GM19035 (cell line): Measurements from ENCODE around the gene SPA17.

Source experiments
- ATAC-seq: cut with Tn5 transposase; IDR thresholded peaks from one replicate; pipeline ENCODE4 v1.9.1; 2021; ENCODE audit not compliant: unreplicated experiment

Gene SPA17

GRCh38 chr11:124661553-124661952 lies 12.2 kb upstream of the SPA17 start:
- no peak for ATAC-seq

GRCh38 chr11:124662106-124662505 lies 11.6 kb upstream of the SPA17 start:
- ATAC-seq: no peak

- ATAC-seq: no peak
These were observed 9.8 kb upstream of the SPA17 start for GRCh38 chr11:124663861-124664260.

- no peak for ATAC-seq
These were observed 6.1 kb upstream of the SPA17 start for GRCh38 chr11:124667601-124668000.

GRCh38 chr11:124669193-124669592 lies 4.5 kb upstream of the SPA17 start:
- no peak for ATAC-seq

GRCh38 chr11:124670732-124671131 lies 3.0 kb upstream of the SPA17 start:
- no peak for ATAC-seq

GRCh38 chr11:124672536-124673215 lies 1.0 kb upstream of the SPA17 start:
- no peak for ATAC-seq

- no peak for ATAC-seq
These were observed 439 bp downstream of the SPA17 start for GRCh38 chr11:124674168-124674517.

- ATAC-seq: no peak
These were observed 867 bp downstream of the SPA17 start for GRCh38 chr11:124674571-124674970.

GRCh38 chr11:124676386-124676785 lies 2.7 kb downstream of the SPA17 start:
- no peak for ATAC-seq

GRCh38 chr11:124678416-124678815 lies 4.7 kb downstream of the SPA17 start:
- ATAC-seq: no peak

- no peak for ATAC-seq
These were observed 7.7 kb downstream of the SPA17 start for GRCh38 chr11:124681421-124681820.

- no peak for ATAC-seq
These were observed 8.7 kb downstream of the SPA17 start for GRCh38 chr11:124682443-124682842.

- no peak for ATAC-seq
These were observed 19.4 kb downstream of the SPA17 start for GRCh38 chr11:124693142-124693541.

GRCh38 chr11:124699547-124699946 lies 25.8 kb downstream of the SPA17 start:
- ATAC-seq: no peak

- ATAC-seq: no peak
These were observed 26.3 kb downstream of the SPA17 start for GRCh38 chr11:124700028-124700427.

GRCh38 chr11:124707829-124708228 lies 34.1 kb downstream of the SPA17 start:
- ATAC-seq: no peak

- ATAC-seq: no peak
These were observed 38.7 kb downstream of the SPA17 start for GRCh38 chr11:124712392-124712791.

- no peak for ATAC-seq
These were observed 42.9 kb downstream of the SPA17 start for GRCh38 chr11:124716591-124716990.

- no peak for ATAC-seq
These were observed 43.7 kb downstream of the SPA17 start for GRCh38 chr11:124717421-124717785.

GRCh38 chr11:124717786-124718651 lies 44.3 kb downstream of the SPA17 start:
- no peak for ATAC-seq

GRCh38 chr11:124718801-124719200 lies 45.1 kb downstream of the SPA17 start:
- ATAC-seq: no peak

- no peak for ATAC-seq
These were observed 45.8 kb downstream of the SPA17 start for GRCh38 chr11:124719534-124719933.
